Measurements from ENCODE around the gene NAT14. TPM values are rescaled to one million over a fixed set of nuclear protein-coding genes. Genes with fewer than 3 reads are reported as not detected.

NAT14 gene
- polyA plus RNA-seq, 2 donors = 4.2 to 6.8 TPM

DNA sequence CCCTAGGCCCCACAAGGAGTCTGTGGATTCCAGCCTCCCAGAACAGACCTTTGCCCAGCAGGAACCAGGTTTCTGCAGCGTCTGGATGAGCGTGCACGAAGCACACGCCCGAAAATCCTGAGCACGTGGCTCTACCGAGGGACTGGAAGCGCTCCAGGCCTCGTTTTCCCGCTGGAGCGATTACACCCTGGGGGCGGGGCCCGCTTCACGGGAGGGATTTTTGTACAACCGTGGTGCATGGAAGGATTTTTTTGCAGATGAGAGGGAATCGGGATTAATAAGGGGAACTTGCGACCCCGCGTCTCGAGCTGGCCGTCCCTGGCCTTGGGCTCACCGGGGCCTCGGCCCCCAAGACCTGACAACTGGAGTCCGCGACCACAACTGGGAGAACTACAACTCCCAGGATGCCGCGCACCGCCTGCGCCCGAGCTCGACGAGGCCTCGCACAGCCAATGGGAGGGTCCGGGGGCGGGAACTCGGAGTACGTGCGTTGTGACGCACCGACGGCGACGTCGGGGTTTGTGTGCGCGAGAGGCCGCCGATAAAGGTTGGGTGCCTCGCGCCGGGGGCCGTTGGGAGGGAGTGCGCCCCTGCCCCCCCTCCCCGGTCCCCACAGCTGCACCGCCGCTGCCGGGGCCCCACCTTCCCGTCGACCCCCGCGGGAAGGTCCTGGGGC is 8.8 kb upstream of the NAT14 start, which contains the start of gene ZNF628:
Gene ZNF628, plus strand, starts transcription at position 518 of the 676 bp plus-strand sequence. CDS start 3,294 bp downstream, outside the sequence.
- peak within 1 kb of the TSS; percentile 97 to 98 for H3K27ac ChIP-seq (ENCODE audit: low read depth in 2 of 2, low read length in 1 of 2)
- H3K27me3 ChIP-seq (ENCODE audit: control insufficient read depth in 1 of 2, insufficient read depth in 2 of 2, low read length in 2 of 2) = no peaks in the 10 kb centered on the region
- peak within 1 kb of the TSS; percentile 46 to 58 for H3K4me3 ChIP-seq (ENCODE audit: low read depth in 1 of 2, low read length in 2 of 2)
- WGBS, 2 donors = 1% methylated on average over 50 to 61 of the region's 61 CpGs
- peaks cover 0 to 8% of the 10 kb centered on the region in 2 donors for H3K4me1 ChIP-seq (ENCODE audit: control insufficient read depth in 2 of 2, insufficient read depth in 2 of 2, low read length in 1 of 2)
- H3K36me3 ChIP-seq (ENCODE audit: control insufficient read depth in 2 of 2, insufficient read depth in 2 of 2, low read length in 1 of 2) = peaks cover 0 to 4% of the 10 kb centered on the region in 2 donors
- no peaks in the 10 kb centered on the region for H3K9me3 ChIP-seq (ENCODE audit: control insufficient read depth in 2 of 2, insufficient read depth in 1 of 2, low read depth in 1 of 2, low read length in 1 of 2)

DNA sequence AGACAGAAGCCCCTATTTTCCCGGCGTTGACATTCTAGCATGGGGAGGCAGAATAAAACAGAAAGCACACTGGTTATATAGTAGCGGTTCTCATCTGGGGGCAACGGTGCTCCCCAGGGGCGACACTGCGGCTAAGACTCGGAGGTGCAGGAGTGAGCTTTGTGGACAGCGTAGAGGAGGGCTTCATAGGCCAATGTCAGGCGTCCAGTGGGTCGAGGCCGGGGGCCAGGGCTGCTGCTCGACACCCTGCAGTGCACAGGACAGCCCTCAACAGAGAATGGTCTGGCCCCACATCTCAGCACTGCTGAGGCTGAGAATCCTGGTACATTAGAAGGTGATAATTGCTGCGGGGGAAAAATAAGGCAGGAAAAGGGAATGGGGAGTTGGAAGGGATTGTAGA is 7.1 kb upstream of the NAT14 start:
- Histone ChIP-seq H3K9me3 (ENCODE audit: control insufficient read depth in 2 of 2, insufficient read depth in 1 of 2, low read depth in 1 of 2, low read length in 1 of 2) (no peaks in the 10 kb centered on the region), H3K27me3 (ENCODE audit: control insufficient read depth in 1 of 2, insufficient read depth in 2 of 2, low read length in 2 of 2) (no peaks in the 10 kb centered on the region), H3K36me3 (ENCODE audit: control insufficient read depth in 2 of 2, insufficient read depth in 2 of 2, low read length in 1 of 2) (peaks cover 0 to 10% of the 10 kb centered on the region in 2 donors), H3K4me3 (ENCODE audit: low read depth in 1 of 2, low read length in 2 of 2) (no peak overlapping the region), H3K4me1 (ENCODE audit: control insufficient read depth in 2 of 2, insufficient read depth in 2 of 2, low read length in 1 of 2) (peaks cover 0 to 8% of the 10 kb centered on the region in 2 donors), H3K27ac (ENCODE audit: low read depth in 2 of 2, low read length in 1 of 2) (no peak overlapping the region)
- WGBS, 2 donors = 86% methylated on average over 13 of the region's 13 CpGs

DNA sequence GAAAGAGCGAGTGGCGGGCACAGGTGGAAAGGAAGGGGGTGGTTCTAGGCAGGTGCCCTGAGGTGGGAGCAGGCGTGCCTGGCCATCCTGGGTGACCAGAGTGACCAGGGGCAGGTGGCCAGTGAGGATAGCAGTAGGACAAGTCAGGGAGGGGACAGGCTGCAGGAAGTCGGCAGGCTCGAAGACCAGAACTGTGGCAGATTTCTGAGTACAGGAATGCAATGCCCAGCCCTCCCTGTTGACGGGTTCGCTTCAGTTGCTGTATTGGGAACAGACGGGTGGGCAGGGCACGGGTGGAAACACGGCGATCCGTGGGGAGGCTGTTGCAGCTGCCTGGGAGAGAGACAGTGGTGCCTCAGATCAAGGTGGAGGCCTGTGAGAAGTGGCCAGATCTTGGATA is 6.6 kb upstream of the NAT14 start:
- Histone ChIP-seq H3K4me3 (ENCODE audit: low read depth in 1 of 2, low read length in 2 of 2) (no peak overlapping the region), H3K9me3 (ENCODE audit: control insufficient read depth in 2 of 2, insufficient read depth in 1 of 2, low read depth in 1 of 2, low read length in 1 of 2) (no peaks in the 10 kb centered on the region), H3K27me3 (ENCODE audit: control insufficient read depth in 1 of 2, insufficient read depth in 2 of 2, low read length in 2 of 2) (no peaks in the 10 kb centered on the region), H3K27ac (ENCODE audit: low read depth in 2 of 2, low read length in 1 of 2) (no peak overlapping the region), H3K36me3 (ENCODE audit: control insufficient read depth in 2 of 2, insufficient read depth in 2 of 2, low read length in 1 of 2) (peaks cover 0 to 14% of the 10 kb centered on the region in 2 donors), H3K4me1 (ENCODE audit: control insufficient read depth in 2 of 2, insufficient read depth in 2 of 2, low read length in 1 of 2) (peaks cover 0 to 8% of the 10 kb centered on the region in 2 donors)
- 85 to 86% methylated on average over 12 of the region's 12 CpGs for WGBS, 2 donors

DNA sequence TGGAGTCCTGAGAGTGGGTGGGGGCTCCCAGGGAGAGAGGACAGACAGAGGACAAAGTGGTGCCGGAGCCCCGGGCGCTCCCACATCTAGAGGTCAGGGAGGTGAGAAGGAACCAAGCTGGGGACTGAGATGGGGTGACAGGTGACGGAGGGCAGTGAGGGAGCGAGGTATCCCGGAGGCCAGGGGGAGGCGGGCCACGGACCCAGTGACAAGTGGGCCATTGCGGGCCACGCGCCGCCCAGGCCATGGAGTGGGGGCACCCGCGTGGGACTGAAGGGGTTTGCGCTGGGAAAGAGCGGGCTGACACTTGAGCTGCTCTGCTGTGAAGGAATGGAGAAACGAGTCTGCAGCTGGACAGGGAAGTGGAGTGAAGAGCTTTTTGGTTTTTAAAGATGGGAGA is 5.9 kb upstream of the NAT14 start:
- Histone ChIP-seq H3K4me1 (ENCODE audit: control insufficient read depth in 2 of 2, insufficient read depth in 2 of 2, low read length in 1 of 2) (peaks cover 0 to 10% of the 10 kb centered on the region in 2 donors), H3K9me3 (ENCODE audit: control insufficient read depth in 2 of 2, insufficient read depth in 1 of 2, low read depth in 1 of 2, low read length in 1 of 2) (no peaks in the 10 kb centered on the region), H3K4me3 (ENCODE audit: low read depth in 1 of 2, low read length in 2 of 2) (no peak overlapping the region), H3K36me3 (ENCODE audit: control insufficient read depth in 2 of 2, insufficient read depth in 2 of 2, low read length in 1 of 2) (peaks cover 0 to 21% of the 10 kb centered on the region in 2 donors), H3K27ac (ENCODE audit: low read depth in 2 of 2, low read length in 1 of 2) (no peak overlapping the region), H3K27me3 (ENCODE audit: control insufficient read depth in 1 of 2, insufficient read depth in 2 of 2, low read length in 2 of 2) (no peaks in the 10 kb centered on the region)
- WGBS, 2 donors = 81 to 86% methylated on average over 17 of the region's 17 CpGs

DNA sequence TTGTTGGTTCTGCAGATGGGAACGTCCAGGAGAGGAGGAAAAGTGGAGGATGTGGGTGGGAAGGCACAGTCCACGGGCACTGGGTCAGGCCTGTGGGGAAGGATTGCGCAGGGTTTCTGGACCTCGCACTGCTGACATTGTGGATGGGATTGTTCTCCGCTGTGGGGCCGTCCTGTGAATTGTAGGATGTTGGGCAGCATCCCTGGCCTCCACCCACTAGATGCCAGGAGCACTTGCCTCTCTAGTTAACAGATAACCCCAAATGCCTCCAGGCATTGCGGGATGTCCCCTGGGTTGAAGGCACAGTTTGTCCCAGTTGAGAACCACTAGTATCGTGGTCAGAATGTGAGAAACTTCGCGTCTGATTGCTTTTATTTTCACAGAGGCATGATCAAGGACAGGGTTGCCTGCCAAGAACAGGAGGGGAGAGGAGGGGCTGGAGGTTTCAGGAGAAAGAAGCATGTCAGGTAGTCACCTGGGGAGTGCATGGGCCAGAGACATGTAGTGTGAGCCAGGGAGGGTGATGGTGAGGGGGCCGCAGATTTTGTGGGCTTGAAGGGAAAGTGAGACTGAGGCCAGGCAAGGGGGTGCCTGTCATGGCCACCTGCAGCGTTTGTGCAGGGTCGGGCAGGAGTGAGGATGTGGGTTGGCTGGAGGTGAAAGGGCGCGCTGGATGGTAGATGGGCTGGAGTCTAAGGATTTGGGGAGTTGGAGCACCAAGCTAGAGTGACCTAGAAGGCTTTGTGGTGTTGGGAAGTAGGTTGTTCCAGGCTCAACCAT is 5.3 kb upstream of the NAT14 start:
- H3K4me1 ChIP-seq (ENCODE audit: control insufficient read depth in 2 of 2, insufficient read depth in 2 of 2, low read length in 1 of 2) = peaks cover 0 to 16% of the 10 kb centered on the region in 2 donors
- no peak overlapping the region for H3K27ac ChIP-seq (ENCODE audit: low read depth in 2 of 2, low read length in 1 of 2)
- WGBS, 2 donors = 65 to 67% methylated on average over 14 to 15 of the region's 15 CpGs
- H3K27me3 ChIP-seq (ENCODE audit: control insufficient read depth in 1 of 2, insufficient read depth in 2 of 2, low read length in 2 of 2) = no peaks in the 10 kb centered on the region
- H3K4me3 ChIP-seq (ENCODE audit: low read depth in 1 of 2, low read length in 2 of 2) = no peak overlapping the region
- H3K36me3 ChIP-seq (ENCODE audit: control insufficient read depth in 2 of 2, insufficient read depth in 2 of 2, low read length in 1 of 2) = peaks cover 0 to 21% of the 10 kb centered on the region in 2 donors
- no peaks in the 10 kb centered on the region for H3K9me3 ChIP-seq (ENCODE audit: control insufficient read depth in 2 of 2, insufficient read depth in 1 of 2, low read depth in 1 of 2, low read length in 1 of 2)

DNA sequence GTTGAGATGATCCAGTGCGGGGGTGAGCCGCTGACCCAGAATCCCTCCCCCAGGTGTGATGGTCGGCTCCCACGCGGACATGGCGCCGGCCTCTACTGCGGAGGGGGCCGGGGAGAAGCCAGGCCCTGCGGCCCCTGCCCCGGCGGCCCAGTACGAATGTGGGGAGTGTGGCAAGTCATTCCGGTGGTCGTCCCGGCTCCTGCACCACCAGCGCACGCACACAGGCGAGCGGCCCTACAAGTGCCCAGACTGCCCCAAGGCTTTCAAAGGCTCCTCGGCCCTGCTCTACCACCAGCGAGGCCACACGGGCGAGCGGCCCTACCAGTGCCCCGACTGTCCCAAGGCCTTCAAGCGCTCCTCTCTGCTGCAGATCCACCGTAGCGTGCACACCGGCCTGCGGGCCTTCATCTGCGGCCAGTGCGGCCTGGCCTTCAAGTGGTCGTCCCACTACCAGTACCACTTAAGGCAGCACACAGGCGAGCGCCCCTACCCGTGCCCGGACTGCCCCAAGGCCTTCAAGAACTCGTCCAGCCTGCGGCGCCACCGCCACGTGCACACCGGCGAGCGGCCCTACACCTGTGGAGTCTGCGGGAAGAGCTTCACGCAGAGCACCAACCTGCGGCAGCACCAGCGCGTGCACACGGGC is 3.7 kb upstream of the NAT14 start:
- H3K4me3 ChIP-seq (ENCODE audit: low read depth in 1 of 2, low read length in 2 of 2) = no peak overlapping the region
- H3K4me1 ChIP-seq (ENCODE audit: control insufficient read depth in 2 of 2, insufficient read depth in 2 of 2, low read length in 1 of 2) = peaks cover 4 to 9% of the 10 kb centered on the region in 2 donors
- no peak overlapping the region for H3K27ac ChIP-seq (ENCODE audit: low read depth in 2 of 2, low read length in 1 of 2)
- no peaks in the 10 kb centered on the region for H3K27me3 ChIP-seq (ENCODE audit: control insufficient read depth in 1 of 2, insufficient read depth in 2 of 2, low read length in 2 of 2)
- no peaks in the 10 kb centered on the region for H3K9me3 ChIP-seq (ENCODE audit: control insufficient read depth in 2 of 2, insufficient read depth in 1 of 2, low read depth in 1 of 2, low read length in 1 of 2)
- H3K36me3 ChIP-seq (ENCODE audit: control insufficient read depth in 2 of 2, insufficient read depth in 2 of 2, low read length in 1 of 2) = peaks cover 0 to 21% of the 10 kb centered on the region in 2 donors
- 93 to 95% methylated on average over 51 to 52 of the region's 52 CpGs for WGBS, 2 donors

DNA sequence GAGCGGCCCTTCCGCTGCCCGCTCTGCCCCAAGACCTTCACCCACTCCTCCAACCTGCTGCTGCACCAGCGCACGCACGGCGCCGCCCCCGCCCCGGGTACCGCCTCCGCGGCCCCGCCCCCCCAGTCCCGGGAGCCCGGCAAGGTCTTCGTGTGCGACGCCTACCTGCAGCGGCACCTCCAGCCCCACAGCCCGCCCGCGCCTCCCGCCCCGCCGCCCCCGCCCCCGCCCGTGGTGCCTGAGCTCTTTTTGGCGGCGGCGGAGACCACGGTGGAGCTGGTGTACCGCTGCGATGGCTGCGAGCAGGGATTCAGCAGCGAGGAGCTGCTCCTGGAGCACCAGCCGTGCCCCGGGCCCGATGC is 3.2 kb upstream of the NAT14 start:
- no peaks in the 10 kb centered on the region for H3K9me3 ChIP-seq (ENCODE audit: control insufficient read depth in 2 of 2, insufficient read depth in 1 of 2, low read depth in 1 of 2, low read length in 1 of 2)
- no peaks in the 10 kb centered on the region for H3K27me3 ChIP-seq (ENCODE audit: control insufficient read depth in 1 of 2, insufficient read depth in 2 of 2, low read length in 2 of 2)
- H3K4me1 ChIP-seq (ENCODE audit: control insufficient read depth in 2 of 2, insufficient read depth in 2 of 2, low read length in 1 of 2) = peaks cover 4 to 9% of the 10 kb centered on the region in 2 donors
- H3K4me3 ChIP-seq (ENCODE audit: low read depth in 1 of 2, low read length in 2 of 2) = no peak overlapping the region
- peaks cover 0 to 21% of the 10 kb centered on the region in 2 donors for H3K36me3 ChIP-seq (ENCODE audit: control insufficient read depth in 2 of 2, insufficient read depth in 2 of 2, low read length in 1 of 2)
- H3K27ac ChIP-seq (ENCODE audit: low read depth in 2 of 2, low read length in 1 of 2) = no peak overlapping the region
- WGBS, 2 donors = 73 to 86% methylated on average over 35 to 40 of the region's 40 CpGs

DNA sequence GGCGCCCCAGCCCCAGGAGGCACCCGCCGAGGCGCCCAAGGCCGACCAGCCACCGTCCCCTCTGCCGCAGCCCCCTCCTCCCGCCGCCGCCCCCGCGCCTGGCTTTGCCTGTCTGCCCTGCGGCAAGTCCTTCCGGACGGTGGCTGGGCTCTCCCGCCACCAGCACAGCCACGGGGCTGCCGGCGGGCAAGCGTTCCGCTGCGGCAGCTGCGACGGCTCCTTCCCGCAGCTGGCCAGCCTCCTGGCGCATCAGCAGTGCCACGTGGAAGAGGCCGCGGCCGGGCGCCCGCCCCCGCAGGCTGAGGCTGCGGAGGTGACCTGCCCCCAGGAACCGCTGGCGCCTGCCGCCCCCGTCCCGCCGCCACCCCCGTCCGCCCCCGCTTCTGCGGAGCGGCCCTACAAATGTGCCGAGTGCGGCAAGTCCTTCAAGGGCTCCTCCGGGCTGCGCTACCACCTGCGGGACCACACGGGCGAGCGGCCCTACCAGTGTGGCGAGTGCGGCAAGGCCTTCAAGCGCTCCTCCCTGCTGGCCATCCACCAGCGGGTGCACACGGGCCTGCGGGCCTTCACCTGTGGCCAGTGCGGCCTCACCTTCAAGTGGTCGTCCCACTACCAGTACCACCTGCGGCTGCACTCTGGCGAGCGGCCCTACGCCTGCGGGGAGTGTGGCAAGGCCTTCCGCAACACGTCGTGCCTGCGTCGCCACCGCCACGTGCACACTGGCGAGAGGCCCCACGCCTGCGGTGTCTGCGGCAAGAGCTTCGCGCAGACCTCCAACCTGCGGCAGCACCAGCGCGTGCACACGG is 2.6 kb upstream of the NAT14 start:
- H3K27ac ChIP-seq (ENCODE audit: low read depth in 2 of 2, low read length in 1 of 2) = no peak overlapping the region
- no peaks in the 10 kb centered on the region for H3K9me3 ChIP-seq (ENCODE audit: control insufficient read depth in 2 of 2, insufficient read depth in 1 of 2, low read depth in 1 of 2, low read length in 1 of 2)
- H3K36me3 ChIP-seq (ENCODE audit: control insufficient read depth in 2 of 2, insufficient read depth in 2 of 2, low read length in 1 of 2) = peaks cover 0 to 21% of the 10 kb centered on the region in 2 donors
- 91 to 92% methylated on average over 76 to 83 of the region's 83 CpGs for WGBS, 2 donors
- H3K4me1 ChIP-seq (ENCODE audit: control insufficient read depth in 2 of 2, insufficient read depth in 2 of 2, low read length in 1 of 2) = peaks cover 5 to 9% of the 10 kb centered on the region in 2 donors
- H3K4me3 ChIP-seq (ENCODE audit: low read depth in 1 of 2, low read length in 2 of 2) = no peak overlapping the region
- H3K27me3 ChIP-seq (ENCODE audit: control insufficient read depth in 1 of 2, insufficient read depth in 2 of 2, low read length in 2 of 2) = no peaks in the 10 kb centered on the region
